Measurements from ENCODE around the gene CAMK2A. TPM values are rescaled to one million over a fixed set of nuclear protein-coding genes. Genes with fewer than 3 reads are reported as not detected.
"Not testable (repeated sequence)": the region's sequence is repeated elsewhere in the genome, so short reads cannot be mapped to it uniquely, and the experiment has no call there.

CAMK2A gene
- total RNA-seq, 1 donor from 2014 or later = 42.6 TPM

DNA sequence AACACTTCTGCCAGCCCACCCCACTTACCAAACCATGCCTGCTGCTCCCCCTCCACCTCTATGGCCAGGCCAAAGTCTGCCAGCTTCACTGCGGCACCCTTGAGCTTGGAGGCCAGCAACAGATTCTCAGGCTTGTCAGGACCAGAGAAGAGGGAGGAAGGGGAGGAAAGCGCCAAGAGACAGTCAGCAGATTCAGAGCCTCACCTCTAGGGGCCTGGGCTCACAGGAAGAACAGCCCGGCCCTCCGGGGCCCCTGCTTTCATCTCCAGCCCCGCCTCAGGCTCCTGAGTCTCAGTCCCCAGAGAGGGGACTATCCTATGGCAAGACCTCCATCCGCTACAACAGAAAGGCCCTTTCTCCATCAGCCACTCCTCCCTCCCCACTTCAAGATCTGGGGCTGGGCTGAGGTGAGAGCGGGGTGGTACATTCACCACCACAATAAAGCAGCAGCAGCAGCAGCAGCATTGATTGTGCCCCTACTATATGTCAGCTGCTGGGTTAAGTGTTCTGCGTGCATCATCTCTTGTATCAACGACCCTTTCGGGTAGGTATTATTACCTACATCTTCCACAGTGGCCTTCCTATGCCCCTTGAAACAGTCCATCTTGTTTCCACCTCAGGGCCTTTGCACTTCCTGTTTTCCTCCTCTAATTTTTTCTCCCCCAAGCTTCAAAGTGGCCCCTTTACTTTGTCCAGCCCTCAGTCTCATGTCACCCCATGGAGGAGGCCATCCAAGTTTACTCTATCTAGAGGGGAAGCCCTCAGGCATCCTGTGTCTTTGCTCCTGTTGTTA is 36.0 kb downstream of the CAMK2A start:
- DNase-seq = no peak

GRCh38 chr5:150252489-150252888 is 37.1 kb downstream of the CAMK2A start:
- DNase-seq = no peak

DNA sequence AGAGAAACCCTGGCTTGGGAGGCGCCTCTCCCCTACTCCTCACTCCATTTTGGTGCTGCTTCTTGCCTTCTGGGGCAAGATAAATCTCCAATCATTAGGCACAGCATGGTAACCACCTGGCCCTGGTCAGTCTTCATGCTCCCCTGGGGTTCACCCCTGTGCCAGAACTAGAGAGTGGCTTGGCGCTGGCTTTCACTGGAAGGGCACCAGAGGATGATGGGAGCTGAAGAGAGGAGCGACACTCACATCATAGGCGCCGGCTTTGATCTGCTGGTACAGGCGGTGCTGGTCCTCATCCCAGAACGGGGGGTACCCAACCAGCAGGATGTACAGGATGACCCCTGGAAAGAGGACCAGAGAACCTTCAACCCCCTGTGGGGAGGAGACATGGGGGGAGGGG is 38.1 kb downstream of the CAMK2A start:
- DNase-seq = no peak

DNA sequence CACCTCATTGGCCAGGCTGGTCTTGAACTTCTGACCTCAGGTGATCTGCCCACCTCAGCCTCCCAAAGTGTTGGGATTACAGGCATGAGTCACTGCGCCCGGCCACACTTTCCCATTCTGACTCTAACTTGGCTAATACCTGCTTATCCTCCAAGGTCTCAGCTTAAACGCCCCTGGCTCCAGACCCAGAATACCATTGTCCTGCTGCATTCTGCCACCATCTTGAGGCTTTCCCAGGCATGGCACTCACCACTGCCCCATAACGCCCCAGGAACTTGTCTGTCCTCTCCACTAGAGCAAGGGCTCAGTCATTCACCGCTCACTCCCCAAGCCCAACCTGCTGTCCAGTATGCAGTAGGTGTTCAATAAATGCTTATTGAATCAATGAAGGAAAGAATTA is 39.8 kb downstream of the CAMK2A start:
- DNase-seq = no peak

DNA sequence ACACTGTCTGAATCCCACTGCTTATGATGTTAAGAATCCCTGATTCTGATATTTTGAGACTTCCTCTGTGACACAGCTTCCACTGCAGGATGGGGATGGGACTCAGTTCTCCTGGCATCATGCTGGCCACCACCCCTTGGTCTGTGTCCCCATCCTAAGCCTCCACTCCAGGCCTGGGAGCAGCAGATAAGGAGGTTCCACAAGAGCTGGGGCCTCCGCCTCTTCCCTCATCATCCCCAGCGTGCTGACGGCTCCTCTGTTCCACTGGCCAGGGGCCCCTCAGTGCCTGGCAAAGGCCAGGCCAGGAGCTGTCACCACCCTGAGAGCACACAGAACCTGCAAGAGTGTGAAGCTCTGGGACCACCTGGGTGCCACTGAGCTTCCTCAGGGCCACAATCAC is 40.6 kb downstream of the CAMK2A start:
- DNase-seq = no peak

DNA sequence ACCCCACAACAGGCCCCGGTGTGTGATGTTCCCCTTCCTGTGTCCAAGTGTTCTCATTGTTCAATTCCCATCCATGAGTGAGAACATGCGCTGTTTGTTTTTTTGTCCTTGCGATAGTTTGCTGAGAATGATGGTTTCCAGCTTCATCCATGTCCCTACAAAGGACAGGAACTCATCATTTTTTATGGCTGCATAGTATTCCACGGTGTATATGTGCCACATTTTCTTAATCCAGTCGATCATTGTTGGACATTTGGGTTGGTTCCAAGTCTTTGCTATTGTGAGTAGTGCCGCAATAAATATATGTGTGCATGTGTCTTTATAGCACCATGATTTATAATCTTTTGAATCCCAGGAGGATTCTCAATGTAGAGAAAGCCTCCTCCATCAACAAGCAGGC is 41.1 kb downstream of the CAMK2A start:
- not testable (repeated sequence) for DNase-seq

DNA sequence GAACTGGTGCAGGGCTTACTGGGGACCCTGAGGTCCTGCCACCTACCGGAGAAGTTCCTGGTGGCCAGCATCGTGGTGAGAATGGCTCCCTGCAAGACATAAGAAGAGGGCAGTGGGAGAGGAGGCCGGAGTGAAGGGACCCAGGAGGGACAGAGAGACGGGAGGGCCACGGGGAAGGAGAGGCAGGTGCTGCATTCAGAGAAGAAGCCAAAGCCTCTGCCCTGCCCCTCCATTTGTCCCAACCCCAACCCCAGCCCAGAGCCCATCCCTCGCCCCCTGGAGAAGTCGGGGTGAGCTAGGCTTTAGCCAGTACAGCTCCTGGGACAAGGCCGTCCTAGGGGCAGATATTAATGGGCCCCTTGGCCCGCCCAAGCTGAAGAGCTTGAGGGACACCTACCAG is 41.8 kb downstream of the CAMK2A start:
- no peak for DNase-seq

GRCh38 chr5:150246835-150247234 is 42.7 kb downstream of the CAMK2A start:
- DNase-seq = peak; percentile 31

GRCh38 chr5:150246429-150246828 is 43.1 kb downstream of the CAMK2A start:
- DNase-seq = peak; percentile 33

DNA sequence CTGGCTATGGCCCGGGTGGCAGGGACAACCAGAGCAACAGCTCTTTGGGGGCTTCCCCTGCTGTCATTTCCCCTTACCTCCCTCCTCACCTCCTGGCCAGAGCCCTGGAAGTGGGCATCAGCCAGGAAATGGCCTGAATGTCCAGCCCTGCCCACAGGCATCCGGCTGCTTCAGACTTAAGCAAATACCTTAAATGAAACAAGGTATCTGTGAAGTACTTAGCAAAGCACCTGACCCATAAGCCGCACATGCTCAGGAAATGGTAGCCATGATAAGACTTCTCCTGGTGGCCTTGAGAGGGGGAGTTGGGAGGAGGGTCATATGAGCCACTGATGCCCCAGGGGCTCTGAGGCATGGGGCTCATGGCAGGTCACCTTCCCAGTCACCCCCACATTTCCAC is 43.8 kb downstream of the CAMK2A start:
- DNase-seq = no peak

DNA sequence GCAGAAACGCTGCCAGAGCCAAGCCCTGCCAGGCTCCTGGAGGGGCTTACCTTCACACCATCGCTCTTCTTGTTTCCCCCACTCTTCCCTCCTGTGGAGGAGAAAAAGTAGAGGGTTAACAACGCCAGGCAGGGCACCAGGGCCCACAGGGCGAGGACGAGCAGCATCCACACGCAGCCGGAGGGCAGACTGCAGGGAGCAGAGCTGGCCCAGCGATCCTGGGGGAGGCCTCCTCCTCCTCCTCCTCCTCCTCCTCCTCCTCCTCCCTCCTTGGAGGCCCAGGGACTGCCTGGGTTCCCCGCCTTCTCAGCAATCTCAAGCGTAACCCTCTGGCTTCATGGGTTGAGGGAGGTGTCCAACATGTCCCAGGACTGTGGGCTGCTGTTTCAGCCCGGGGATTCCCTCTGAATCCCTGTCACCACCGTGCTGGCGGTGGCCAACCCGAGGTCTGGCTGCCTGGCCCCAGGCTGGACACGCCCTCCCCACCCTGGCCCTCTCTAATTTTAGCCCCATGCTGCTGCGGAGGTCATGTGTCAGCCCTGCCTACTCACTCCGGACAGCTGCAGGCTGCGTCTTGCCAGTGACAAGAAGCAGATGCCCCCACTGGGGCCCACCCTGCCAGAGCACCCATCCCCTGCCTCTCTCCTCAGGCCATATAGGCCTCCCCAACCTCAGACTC is 44.3 kb downstream of the CAMK2A start:
- peak; percentile 83 for DNase-seq

GRCh38 chr5:150244209-150244608 is 45.4 kb downstream of the CAMK2A start:
- DNase-seq = no peak

GRCh38 chr5:150243590-150243989 is 46.0 kb downstream of the CAMK2A start:
- DNase-seq = no peak

GRCh38 chr5:150242251-150242894 is 47.2 kb downstream of the CAMK2A start:
- DNase-seq = no peak

GRCh38 chr5:150241298-150242160 is 48.0 kb downstream of the CAMK2A start:
- peak; percentile 78 for DNase-seq

DNA sequence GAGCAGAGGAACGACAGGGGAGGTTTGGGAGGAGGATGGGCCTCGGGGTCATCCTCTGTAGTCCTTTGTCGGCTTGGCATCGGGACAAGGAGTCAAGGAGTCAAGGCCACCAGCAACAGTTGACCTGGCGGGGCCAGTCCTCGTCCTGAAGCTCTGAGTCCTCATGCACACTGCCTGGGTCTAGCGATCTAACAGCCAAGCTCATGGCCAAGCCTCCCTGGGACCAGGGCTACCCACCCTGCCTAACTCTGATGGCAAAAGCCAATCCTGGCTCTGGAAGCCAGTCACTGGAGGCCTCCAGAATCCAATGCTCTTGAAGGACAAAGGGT is 49.8 kb downstream of the CAMK2A start:
- no peak for DNase-seq

GRCh38 chr5:150239099-150239793 is 50.3 kb downstream of the CAMK2A start:
- no peak for DNase-seq

GRCh38 chr5:150238646-150239045 is 50.9 kb downstream of the CAMK2A start:
- no peak for DNase-seq

DNA sequence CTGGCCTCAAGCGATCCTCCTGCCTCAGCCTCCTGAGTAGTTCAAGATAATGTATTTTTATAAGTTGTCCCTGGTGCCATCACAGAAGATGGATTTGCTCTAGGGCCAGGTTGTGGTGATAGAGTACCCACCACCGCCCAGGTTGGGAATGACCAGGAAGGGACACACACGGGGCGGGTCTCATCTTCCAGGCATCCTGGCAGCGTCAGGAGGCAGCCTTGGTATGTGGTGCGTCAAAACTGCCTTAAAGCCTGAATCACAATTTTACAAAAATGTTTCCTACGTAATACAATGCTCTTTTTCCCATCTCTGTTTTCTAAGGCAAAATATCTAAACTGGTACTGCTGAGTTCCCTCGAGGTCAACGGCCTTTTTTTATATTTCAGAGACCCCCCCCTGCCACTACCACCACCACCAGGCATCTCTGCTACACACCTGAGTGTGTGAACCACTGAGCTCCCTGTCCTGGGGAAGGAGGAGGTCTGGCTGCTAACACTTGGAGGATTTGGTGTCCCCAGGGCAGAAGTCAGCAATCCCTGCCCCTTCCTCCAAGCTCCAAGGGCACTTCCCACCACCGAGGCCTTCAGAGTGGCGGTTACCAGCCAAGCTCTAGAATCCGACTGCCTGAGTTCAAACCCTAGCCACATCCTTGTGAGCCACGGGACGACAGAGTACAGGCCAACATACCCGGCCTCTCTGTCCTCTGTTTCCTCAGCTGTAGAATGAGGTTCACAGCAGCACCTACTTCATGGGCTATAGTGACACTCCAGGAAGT is 52.4 kb downstream of the CAMK2A start:
- DNase-seq = no peak

DNA sequence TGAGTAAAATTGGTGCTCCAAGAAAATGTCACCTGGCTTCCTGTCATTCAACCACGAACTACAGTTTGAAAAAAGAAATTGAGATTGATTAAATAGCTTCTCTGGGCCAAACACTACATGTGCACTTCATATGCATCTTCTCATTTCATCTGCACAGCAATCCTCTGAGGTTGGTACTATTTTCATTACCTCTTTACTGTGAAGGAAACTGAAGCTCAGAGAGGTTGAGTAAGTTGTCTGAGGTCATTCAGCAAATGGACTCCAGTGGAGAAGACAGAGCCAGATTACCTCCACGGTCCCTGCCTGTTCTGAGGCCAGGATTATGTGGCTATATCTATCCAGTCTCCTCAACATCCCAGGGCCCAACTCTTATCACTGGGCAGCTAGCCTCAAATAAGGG is 53.3 kb downstream of the CAMK2A start:
- no peak for DNase-seq

GRCh38 chr5:150235500-150235854 is 54.1 kb downstream of the CAMK2A start:
- DNase-seq = no peak
